ENCODE data around the gene DOC2A. TPM values are rescaled to one million over a fixed set of nuclear protein-coding genes. Genes with fewer than 3 reads are reported as not detected.

DOC2A gene
- total RNA-seq, 1 donor from 2014 or later = 0.33 TPM

DNA sequence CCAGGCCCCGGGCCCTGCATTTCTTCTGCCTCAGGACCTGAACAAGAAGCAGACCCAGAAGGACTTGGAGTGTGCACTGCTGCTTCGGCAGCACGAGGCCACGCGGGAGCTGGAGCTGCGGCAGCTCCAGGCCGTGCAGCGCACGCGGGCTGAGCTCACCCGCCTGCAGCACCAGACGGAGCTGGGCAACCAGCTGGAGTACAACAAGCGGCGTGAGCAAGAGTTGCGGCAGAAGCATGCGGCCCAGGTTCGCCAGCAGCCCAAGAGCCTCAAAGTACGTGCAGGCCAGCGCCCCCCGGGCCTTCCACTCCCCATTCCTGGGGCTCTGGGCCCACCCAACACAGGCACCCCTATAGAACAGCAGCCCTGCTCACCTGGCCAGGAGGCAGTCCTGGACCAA lies 24.6 kb downstream of the DOC2A start:
- H3K36me3 ChIP-seq (ENCODE audit: control insufficient read depth, insufficient read depth, low read length) = peaks cover 1% of the 10 kb centered on the region
- TF ChIP-seq, protein P1, sequence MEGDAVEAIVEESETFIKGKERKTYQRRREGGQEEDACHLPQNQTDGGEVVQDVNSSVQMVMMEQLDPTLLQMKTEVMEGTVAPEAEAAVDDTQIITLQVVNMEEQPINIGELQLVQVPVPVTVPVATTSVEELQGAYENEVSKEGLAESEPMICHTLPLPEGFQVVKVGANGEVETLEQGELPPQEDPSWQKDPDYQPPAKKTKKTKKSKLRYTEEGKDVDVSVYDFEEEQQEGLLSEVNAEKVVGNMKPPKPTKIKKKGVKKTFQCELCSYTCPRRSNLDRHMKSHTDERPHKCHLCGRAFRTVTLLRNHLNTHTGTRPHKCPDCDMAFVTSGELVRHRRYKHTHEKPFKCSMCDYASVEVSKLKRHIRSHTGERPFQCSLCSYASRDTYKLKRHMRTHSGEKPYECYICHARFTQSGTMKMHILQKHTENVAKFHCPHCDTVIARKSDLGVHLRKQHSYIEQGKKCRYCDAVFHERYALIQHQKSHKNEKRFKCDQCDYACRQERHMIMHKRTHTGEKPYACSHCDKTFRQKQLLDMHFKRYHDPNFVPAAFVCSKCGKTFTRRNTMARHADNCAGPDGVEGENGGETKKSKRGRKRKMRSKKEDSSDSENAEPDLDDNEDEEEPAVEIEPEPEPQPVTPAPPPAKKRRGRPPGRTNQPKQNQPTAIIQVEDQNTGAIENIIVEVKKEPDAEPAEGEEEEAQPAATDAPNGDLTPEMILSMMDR (IDR thresholded peaks at IDR 0.05; ENCODE audit: insufficient read depth, low read length, poor library complexity, severe bottlenecking) = no peak
- DNase-seq (ENCODE audit: low read depth) = no peak
- H3K4me3 ChIP-seq (ENCODE audit: low read depth, low read length) = no peak overlapping the region
- no peaks in the 10 kb centered on the region for H3K27me3 ChIP-seq (ENCODE audit: control insufficient read depth, insufficient read depth, low read length)

DNA sequence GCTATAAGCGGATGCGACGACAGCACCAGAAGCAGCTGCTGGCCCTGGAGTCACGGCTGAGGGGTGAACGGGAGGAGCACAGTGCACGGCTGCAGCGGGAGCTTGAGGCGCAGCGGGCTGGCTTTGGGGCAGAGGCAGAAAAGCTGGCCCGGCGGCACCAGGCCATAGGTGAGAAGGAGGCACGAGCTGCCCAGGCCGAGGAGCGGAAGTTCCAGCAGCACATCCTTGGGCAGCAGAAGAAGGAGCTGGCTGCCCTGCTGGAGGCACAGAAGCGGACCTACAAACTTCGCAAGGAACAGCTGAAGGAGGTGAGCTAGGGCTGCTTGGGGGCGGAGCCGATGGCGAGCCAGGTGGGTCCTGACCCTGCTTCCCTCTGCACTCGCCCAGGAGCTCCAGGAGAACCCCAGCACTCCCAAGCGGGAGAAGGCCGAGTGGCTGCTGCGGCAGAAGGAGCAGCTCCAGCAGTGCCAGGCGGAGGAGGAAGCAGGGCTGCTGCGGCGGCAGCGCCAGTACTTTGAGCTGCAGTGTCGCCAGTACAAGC lies 25.5 kb downstream of the DOC2A start:
- H3K4me3 ChIP-seq (ENCODE audit: low read depth, low read length) = no peak overlapping the region
- H3K36me3 ChIP-seq (ENCODE audit: control insufficient read depth, insufficient read depth, low read length) = peaks cover 1% of the 10 kb centered on the region
- TF ChIP-seq, protein P1 (IDR thresholded peaks at IDR 0.05; ENCODE audit: insufficient read depth, low read length, poor library complexity, severe bottlenecking) = no peak
- H3K27me3 ChIP-seq (ENCODE audit: control insufficient read depth, insufficient read depth, low read length) = no peaks in the 10 kb centered on the region
- no peak for DNase-seq (ENCODE audit: low read depth)

DNA sequence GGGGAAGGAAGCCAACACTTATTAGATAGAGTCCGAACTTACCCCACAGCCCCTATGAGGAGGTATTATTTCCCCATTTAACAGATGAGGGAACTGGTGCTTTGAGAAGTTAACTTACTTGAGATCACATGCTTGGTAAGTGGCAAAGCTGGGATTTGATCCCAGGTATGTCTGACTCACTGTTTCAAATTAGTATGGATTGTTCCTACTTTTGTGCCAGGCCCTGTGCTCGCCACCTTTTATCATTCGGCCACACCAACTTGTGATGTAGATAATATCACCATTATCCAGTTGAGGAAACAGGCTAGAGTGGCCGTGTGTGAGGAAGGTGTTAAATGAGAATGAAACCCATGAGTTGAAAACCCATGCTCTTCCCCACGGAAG lies 26.1 kb downstream of the DOC2A start:
- H3K4me3 ChIP-seq (ENCODE audit: low read depth, low read length) = no peak overlapping the region
- no peaks in the 10 kb centered on the region for H3K27me3 ChIP-seq (ENCODE audit: control insufficient read depth, insufficient read depth, low read length)
- DNase-seq (ENCODE audit: low read depth) = no peak
- H3K36me3 ChIP-seq (ENCODE audit: control insufficient read depth, insufficient read depth, low read length) = peaks cover 1% of the 10 kb centered on the region
- TF ChIP-seq, protein P1 (IDR thresholded peaks at IDR 0.05; ENCODE audit: insufficient read depth, low read length, poor library complexity, severe bottlenecking) = no peak

DNA sequence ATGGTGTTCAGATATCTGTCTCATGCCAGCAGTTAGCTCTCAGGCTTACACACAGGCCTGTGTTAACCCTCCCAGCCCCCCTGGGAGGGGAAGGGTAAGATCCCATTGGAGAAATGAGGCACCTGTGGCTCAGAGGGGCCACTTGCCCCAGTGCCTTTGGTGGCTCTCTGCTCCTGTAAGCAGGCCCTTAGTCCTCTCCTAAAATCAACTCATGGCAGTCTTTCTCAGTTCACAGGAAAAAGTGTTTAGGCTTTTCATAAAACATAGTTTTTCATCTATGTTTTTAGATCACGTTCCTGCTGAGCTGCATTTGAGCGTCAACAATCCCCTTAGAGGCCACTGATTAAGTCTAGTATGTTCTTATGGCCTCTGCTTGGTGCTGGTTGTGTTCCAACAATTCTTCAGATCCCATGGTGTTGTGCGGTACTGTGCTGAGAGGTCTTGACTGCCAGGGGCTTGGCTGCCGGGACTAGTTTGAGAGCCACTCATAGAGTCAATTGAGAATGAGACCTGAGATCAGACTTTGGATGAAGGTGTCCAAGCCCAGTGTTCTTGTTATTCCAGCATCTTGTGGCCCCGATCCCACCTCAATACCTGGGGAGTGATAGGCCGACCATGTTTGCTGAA lies 26.6 kb downstream of the DOC2A start:
- Histone ChIP-seq H3K4me3 (ENCODE audit: low read depth, low read length) (no peak overlapping the region), H3K36me3 (ENCODE audit: control insufficient read depth, insufficient read depth, low read length) (peaks cover 1% of the 10 kb centered on the region), H3K27me3 (ENCODE audit: control insufficient read depth, insufficient read depth, low read length) (no peaks in the 10 kb centered on the region)
- TF ChIP-seq, protein P1 (IDR thresholded peaks at IDR 0.05; ENCODE audit: insufficient read depth, low read length, poor library complexity, severe bottlenecking) = no peak
- DNase-seq (ENCODE audit: low read depth) = no peak

DNA sequence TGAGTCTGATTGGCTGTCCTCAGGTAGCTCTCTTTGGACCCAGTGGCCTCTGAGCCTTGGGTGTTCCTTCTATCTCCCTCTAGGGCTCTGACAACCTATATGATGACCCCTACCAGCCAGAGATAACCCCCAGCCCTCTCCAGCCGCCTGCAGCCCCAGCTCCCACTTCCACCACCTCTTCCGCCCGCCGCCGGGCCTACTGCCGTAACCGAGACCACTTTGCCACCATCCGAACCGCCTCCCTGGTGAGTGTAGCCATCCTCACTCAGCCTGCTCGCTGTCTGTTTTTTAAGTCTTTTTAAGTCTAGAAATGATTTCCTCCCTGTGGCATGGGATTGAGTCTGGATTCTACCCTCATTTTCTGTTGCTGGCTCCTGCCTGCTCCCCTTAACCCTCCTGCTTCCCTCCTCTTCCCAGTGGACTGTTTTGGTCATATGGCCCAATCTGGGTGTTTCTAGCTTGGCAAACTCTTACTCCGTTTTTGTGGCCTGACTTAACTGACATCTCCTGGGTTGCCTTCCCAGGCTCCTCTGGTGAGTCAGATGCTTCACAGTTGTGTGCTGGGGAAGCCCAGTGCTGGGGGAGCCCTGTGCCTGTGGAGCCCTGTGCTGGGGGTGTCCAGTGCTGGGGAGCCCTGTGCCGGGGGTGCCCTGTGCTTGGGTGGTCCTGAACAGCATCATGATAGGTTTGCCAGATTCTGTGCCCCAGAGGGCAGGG lies 27.2 kb downstream of the DOC2A start:
- no peak overlapping the region for H3K4me3 ChIP-seq (ENCODE audit: low read depth, low read length)
- H3K27me3 ChIP-seq (ENCODE audit: control insufficient read depth, insufficient read depth, low read length) = no peaks in the 10 kb centered on the region
- H3K36me3 ChIP-seq (ENCODE audit: control insufficient read depth, insufficient read depth, low read length) = peaks cover 1% of the 10 kb centered on the region
- no peak for DNase-seq (ENCODE audit: low read depth)
- TF ChIP-seq, protein P1 (IDR thresholded peaks at IDR 0.05; ENCODE audit: insufficient read depth, low read length, poor library complexity, severe bottlenecking) = no peak

All from kidney epithelial cell (primary cell).